ENCODE results near the gene NELFB. TPM values are rescaled to one million over a fixed set of nuclear protein-coding genes. Genes with fewer than 3 reads are reported as not detected.

NELFB gene
- total and polyA plus RNA-seq, 9 of the 15 experiments (the other 6 are each of a cell fraction or from before 2014, with no cell fraction given): 0.24 to 84.0 (median 29.7) TPM

GRCh38 chr9:137316012-137316981, 61.2 kb downstream of the NELFB start (continued):
- no peak for TF ChIP-seq AFF1 (IDR thresholded peaks at IDR 0.05; ENCODE audit: low read depth in 1 of 2, partially characterized antibody in 2 of 2)
- TF ChIP-seq HOMEZ (CRISPR knock-in tag; IDR thresholded peaks at IDR 0.05): no peak
- peak in 1 of 2 experiments; percentile 10; a peak in 1 of 4 replicates for TF ChIP-seq NRF1 (conservative IDR thresholded peaks at IDR 0.05 in 1 of 2, IDR thresholded peaks at IDR 0.05 in 1 of 2)
- no peak; the same call in 1 of the 2 replicates for TF ChIP-seq FOXM1 (IDR thresholded peaks at IDR 0.05; ENCODE audit: low read depth)
- TF ChIP-seq FOXM1 (CRISPR knock-in tag; IDR thresholded peaks at IDR 0.05; ENCODE audit: low read depth): peak; percentile 90
- TF ChIP-seq SAFB (IDR thresholded peaks at IDR 0.05; ENCODE audit: borderline replicate concordance, low read depth, low read length): 0 out of 2 replicates have a peak, but pooled peaks have one; percentile 39
- no peak for TF ChIP-seq SMARCC2 (IDR thresholded peaks at IDR 0.05; ENCODE audit: low read depth)
- TF ChIP-seq KDM4B (IDR thresholded peaks at IDR 0.05; ENCODE audit: borderline replicate concordance in 2 of 2, low read depth in 1 of 2): no peak
- TF ChIP-seq EGR1 (conservative IDR thresholded peaks at IDR 0.05): peak; percentile 28
- TF ChIP-seq E2F1 (CRISPR knock-in tag; IDR thresholded peaks at IDR 0.05): peak; percentile 67; the same call in 1 of the 2 replicates
- no peak for TF ChIP-seq CREM (IDR thresholded peaks at IDR 0.05; ENCODE audit: low read depth)
- no peak for TF ChIP-seq RHOXF2B (CRISPR knock-in tag; conservative IDR thresholded peaks at IDR 0.05)
- TF ChIP-seq U2AF2 (optimal IDR thresholded peaks at IDR 0.05; ENCODE audit: low read depth, low read length): no peak
- no peak for TF ChIP-seq ZNF354B (CRISPR knock-in tag; IDR thresholded peaks at IDR 0.05)
- no peak for TF ChIP-seq DEAF1 (CRISPR knock-in tag; IDR thresholded peaks at IDR 0.05)
- TF ChIP-seq BCOR (IDR thresholded peaks at IDR 0.05): peak; percentile 70; the same call in 1 of the 2 replicates
- TF ChIP-seq SMAD1 (IDR thresholded peaks at IDR 0.05; ENCODE audit: low read depth, low read length, partially characterized antibody): no peak
- no peak for TF ChIP-seq WHSC1 (IDR thresholded peaks at IDR 0.05; ENCODE audit: low read length)
- TF ChIP-seq COPS2 (conservative IDR thresholded peaks at IDR 0.05): no peak
- no peak for TF ChIP-seq ZNF133 (CRISPR knock-in tag; IDR thresholded peaks at IDR 0.05)
